Heart right ventricle (tissue), 16 donors: ENCODE results near the gene KRTAP10-3. TPM values are rescaled to one million over a fixed set of nuclear protein-coding genes. Genes with fewer than 3 reads are reported as not detected.
"Not testable (repeated sequence)": the region's sequence is repeated elsewhere in the genome, so short reads cannot be mapped to it uniquely, and the experiment has no call there.

ENCODE experiments used
- ATAC-seq, 8 donors: fragments of 200-7000 bp; cut with Tn5 transposase; one replicate each; pipeline ENCODE4 v1.9.1; 2020; ENCODE audit warnings: mild to moderate bottlenecking in 8 of 8, moderate library complexity in 8 of 8, moderate number of reproducible peaks in 1 of 8
- DNase-seq, 2 donors: peaks; one replicate each; pipeline ENCODE4 v3.0.0-alpha.2; 2020
- H3K27ac ChIP-seq, 10 donors: fragments of 200-600 bp; sonication (generic) in 2 of 10; one replicate each; pipeline versions ENCODE4 v1.5.0 to v1.8.0; 2020 to 2022; ENCODE audit warnings: mild to moderate bottlenecking in 3 of 10
- H3K27me3 ChIP-seq, 7 donors: fragments of 200-600 bp; one replicate each; pipeline ENCODE4 v1.8.0; 2021 to 2022; ENCODE audit warnings: mild to moderate bottlenecking in 2 of 7
- H3K36me3 ChIP-seq, 9 donors: fragments of 200-600 bp; sonication (generic) in 1 of 9; one replicate each; pipeline versions ENCODE4 v1.5.0 to v1.8.0; 2020 to 2022; ENCODE audit warnings: mild to moderate bottlenecking in 2 of 9
- H3K4me1 ChIP-seq, 9 donors: fragments of 200-600 bp; sonication (generic) in 1 of 9; one replicate each; pipeline versions ENCODE4 v1.5.0 to v1.8.0; 2020 to 2022; ENCODE audit warnings: mild to moderate bottlenecking in 4 of 9
- H3K4me3 ChIP-seq, 10 donors: fragments of 200-600 bp; sonication (generic) in 2 of 10; one replicate each; pipeline versions ENCODE4 v1.5.0 to v1.8.0; 2020 to 2022; ENCODE audit warnings: mild to moderate bottlenecking in 7 of 10, moderate library complexity in 2 of 10
- H3K9me3 ChIP-seq, 11 donors: fragments of 200-600 bp in 10 of 11; sonication (generic) in 2 of 11; one replicate each; pipeline versions ENCODE4 v1.5.0 to v1.8.0; 2013 to 2022; ENCODE audit warnings: mild to moderate bottlenecking in 2 of 11, control low read depth in 1 of 11, moderate library complexity in 1 of 11
- CTCF ChIP-seq, 9 donors: fragments of 200-600 bp; sonication (generic) in 2 of 9; IDR thresholded peaks; one replicate each; pipeline versions ENCODE4 v1.5.0 to v1.8.0; 2021 to 2022; ENCODE audit warnings: antibody characterized with exemption in 9 of 9, mild to moderate bottlenecking in 5 of 9, moderate library complexity in 1 of 9
- WGBS, 2 donors: extraction: QIAGEN DNeasy Blood & Tissue Kit; methylation state at CpG; one replicate each; pipeline ENCODE4 v1.1.7; 2013; ENCODE audit warnings: inconsistent platforms in 1 of 2; 5-methylcytosine and 5-hydroxymethylcytosine counted together
- intact Hi-C, 10 donors: fragments of 100-400 bp; cut with DNase I; formaldehyde crosslinking; loops; one replicate each; pipeline versions ENCODE4 v1.11.1 to v1.14.2; 2022
- polyA plus RNA-seq, 2 donors: library from polyadenylated mRNA; stranded (reverse); fragments of 200-250 nt; gene quantifications; one replicate each; pipeline ENCODE4 v1.2.3, GENCODE V29; 2013
- total RNA-seq, 10 donors: library from RNA; stranded (reverse); fragmentation: NEBNext Ultra II Directional in 3 of 10; extraction: Animal tissue kit (Norgen Biotek cat#: 25700) in 3 of 10; gene quantifications; one replicate each; pipeline versions ENCODE4 v1.2.1 to v1.2.4, GENCODE V29; 2021 to 2023
- donor health status: Arrhythmogenic right ventricular cardiomyopathy.
- donor health status: ischemic (EF 13 %, LVEDD 7.1; RV severe dilation, severe dysfunction).
- donor health status: healthy with polysubstance abuse.
- donor health status: DM: no; HTN: yes; CAD: no.
- donor health status: DM: no; HTN: no; CAD: no.
- donor health status: ischemic (EF 25% LVEDD 6.9; RV normal size, moderate dysfunction).
- donor health status: ischemic (EF 25% LVEDD 5.7; RV mildly dilated, moderate dysfunction).
- donor health status: healthy.
- donor health status: DM: yes; HTN: yes; CAD: no.
- donor health status: Ischemic cardiomyopathy.
- donor health status: ischemic (EF 35%, LVEDD 5.7; RV mildly dilated, moderate dysfunction).
- donor health status: nonischemic (EF 11% LVEDD 7.7; RV severe dilation, severe dysfunction).
- donor health status: DM: yes; HTN: yes; CAD: no.
- donor health status: PGD.
- donor health status: ischemic (EF 29% LVEDD 5.4; RV normal size, mild dysfunction).
- donor health status: nonischemic (EF 23%, LVEDD 6.1; RV moderate dilation, normal function).

KRTAP10-3 gene
- total and polyA plus RNA-seq, 12 donors, result not detected

GRCh38 chr21:44550807-44551206 lies 7.8 kb downstream of the KRTAP10-3 start:
- Histone ChIP-seq H3K4me1 (no peaks in the 10 kb centered on the region), H3K4me3 (no peak overlapping the region), H3K27ac (no peak overlapping the region), H3K9me3 (peaks cover 0 to 24% (median 8%) of the 10 kb centered on the region in 11 donors), H3K27me3 (peaks cover 0 to 74% (median 44%) of the 10 kb centered on the region in 7 donors), H3K36me3 (no peaks in the 10 kb centered on the region)
- intact Hi-C loops, result loop anchor here in 1 of 10 donors (10.0 kb wide), 1 partner anchor 56 kb away; no protein-coding TSS in a partner anchor
- no peak for ATAC-seq
- DNase-seq, result no peak
- 69 to 73% methylated on average over 10 of the region's 10 CpGs for WGBS, 2 donors
- TF ChIP-seq CTCF (IDR thresholded peaks at IDR 0.05), result no peak

GRCh38 chr21:44550285-44550684 lies 8.3 kb downstream of the KRTAP10-3 start:
- peak in 2 of 8 donors; percentile 25 to 59 for ATAC-seq
- intact Hi-C loops, result loop anchor here in 1 of 10 donors (10.0 kb wide), 1 partner anchor 55 kb away; no protein-coding TSS in a partner anchor
- Histone ChIP-seq H3K27me3 (peaks cover 0 to 69% (median 42%) of the 10 kb centered on the region in 7 donors), H3K9me3 (peaks cover 0 to 28% (median 8%) of the 10 kb centered on the region in 11 donors)
- WGBS, 2 donors, result 58 to 59% methylated on average over 14 to 17 of the region's 17 CpGs
- H3K4me1 ChIP-seq, DNase-seq, H3K36me3 ChIP-seq, H3K27ac ChIP-seq, H3K4me3 ChIP-seq: not testable (repeated sequence)

DNA sequence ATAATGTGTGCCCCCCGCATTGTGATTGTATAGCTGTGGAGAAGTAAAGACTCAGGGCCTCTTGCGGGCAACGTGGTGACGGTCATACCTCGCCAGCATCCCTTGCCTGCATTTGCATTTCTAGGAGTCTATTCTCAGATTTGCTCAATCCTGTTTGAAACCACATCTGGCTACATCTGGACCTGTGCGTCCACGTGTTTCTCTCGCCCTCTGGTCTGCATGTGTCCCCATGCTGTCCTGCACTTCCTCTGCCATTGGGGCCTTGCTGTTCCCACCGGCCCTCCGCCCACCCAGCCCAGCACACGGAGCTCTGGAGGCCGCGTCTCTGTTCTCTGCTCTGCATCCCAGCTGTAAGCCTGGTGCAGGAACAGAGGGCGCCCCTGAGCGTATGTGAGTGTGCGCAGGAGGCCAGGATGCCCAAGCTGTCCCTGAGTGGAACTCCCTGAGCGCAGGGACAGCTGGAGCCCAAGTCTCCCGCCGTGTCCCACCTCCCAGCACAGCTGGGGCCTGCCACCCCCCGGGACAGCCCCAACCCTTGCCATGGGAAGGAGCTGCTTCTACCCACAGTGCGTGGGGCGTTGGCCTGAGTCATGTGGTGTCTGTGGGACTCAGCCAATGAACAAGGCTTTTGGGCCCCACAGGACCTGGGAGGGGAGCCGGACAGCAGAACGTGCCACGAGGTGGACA lies 8.9 kb downstream of the KRTAP10-3 start:
- H3K4me3 ChIP-seq, result no peak overlapping the region
- peaks cover 0 to 33% (median 8%) of the 10 kb centered on the region in 11 donors for H3K9me3 ChIP-seq
- no peak for TF ChIP-seq CTCF (IDR thresholded peaks at IDR 0.05)
- peaks cover 0 to 66% (median 40%) of the 10 kb centered on the region in 7 donors for H3K27me3 ChIP-seq
- ATAC-seq (peak in 2 of 8 donors; percentile 42 to 53), DNase-seq (no peak)
- intact Hi-C loops, result loop anchor here in 1 of 10 donors (10.0 kb wide), 1 partner anchor 55 kb away; no protein-coding TSS in a partner anchor
- H3K27ac ChIP-seq, result no peak overlapping the region
- no peaks in the 10 kb centered on the region for H3K4me1 ChIP-seq
- no peaks in the 10 kb centered on the region for H3K36me3 ChIP-seq
- 73 to 78% methylated on average over 25 of the region's 25 CpGs for WGBS, 2 donors

DNA sequence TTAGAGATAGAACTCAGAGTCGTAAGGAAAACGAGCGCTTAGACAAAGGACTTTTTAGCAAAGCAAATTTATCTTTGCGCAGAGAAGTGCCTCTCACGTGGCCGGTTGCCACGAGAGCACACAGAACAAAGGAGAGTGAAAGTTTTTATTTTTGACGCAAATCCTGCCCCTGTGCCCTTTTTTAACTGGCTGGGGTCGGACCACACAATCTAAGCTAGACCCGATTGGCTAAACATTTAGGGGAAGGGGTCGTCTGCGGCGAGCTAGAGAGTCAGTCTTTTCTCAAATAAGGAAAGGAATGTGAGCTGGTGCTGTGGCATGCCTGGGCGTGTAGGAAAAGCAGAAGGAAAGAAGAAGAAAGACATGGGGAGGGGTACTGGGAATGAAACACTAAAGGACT lies 9.7 kb downstream of the KRTAP10-3 start:
- ATAC-seq, result no peak
- Histone ChIP-seq H3K4me3 (no peak overlapping the region), H3K4me1 (no peaks in the 10 kb centered on the region), H3K27me3 (peaks cover 0 to 59% (median 33%) of the 10 kb centered on the region in 7 donors), H3K27ac (no peak overlapping the region), H3K36me3 (no peaks in the 10 kb centered on the region), H3K9me3 (peaks cover 0 to 34% (median 8%) of the 10 kb centered on the region in 11 donors)
- TF ChIP-seq CTCF (IDR thresholded peaks at IDR 0.05), result no peak
- 33 to 36% methylated on average over 14 of the region's 14 CpGs for WGBS, 2 donors
- DNase-seq, result no peak
- intact Hi-C loops, result no loop called here

DNA sequence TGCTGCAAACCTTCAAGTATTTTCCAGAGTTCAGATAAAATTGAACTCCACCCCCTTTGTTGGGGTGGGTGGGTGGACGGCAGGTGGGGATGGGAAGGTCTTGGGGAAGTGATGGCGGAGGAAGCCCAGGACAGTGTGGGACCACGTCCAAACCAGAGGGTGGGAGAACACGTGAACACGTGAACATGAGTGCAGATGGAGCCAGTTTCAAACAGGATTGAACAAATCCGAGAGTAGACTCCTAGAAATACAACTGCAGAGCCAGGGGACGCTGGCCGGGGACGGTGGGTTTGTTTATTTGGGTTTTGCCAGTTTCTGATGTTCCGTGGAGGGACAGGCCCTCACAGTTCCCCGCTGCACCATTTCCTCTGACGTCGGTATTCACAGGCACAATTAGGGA lies 10.2 kb downstream of the KRTAP10-3 start:
- DNase-seq (no peak), ATAC-seq (no peak)
- Histone ChIP-seq H3K27me3 (peaks cover 0 to 54% (median 27%) of the 10 kb centered on the region in 7 donors), H3K36me3 (no peaks in the 10 kb centered on the region), H3K9me3 (peaks cover 0 to 38% (median 8%) of the 10 kb centered on the region in 11 donors), H3K4me3 (no peak overlapping the region), H3K4me1 (no peaks in the 10 kb centered on the region), H3K27ac (no peak overlapping the region)
- intact Hi-C loops, result no loop called here
- TF ChIP-seq CTCF (IDR thresholded peaks at IDR 0.05), result no peak
- 66% methylated on average over 13 of the region's 13 CpGs for WGBS, 2 donors
